CD4-positive, CD25-positive, alpha-beta regulatory T cell (primary cell): ENCODE data around the gene CHRND. TPM values are rescaled to one million over a fixed set of nuclear protein-coding genes. Genes with fewer than 3 reads are reported as not detected.

Source experiments
- ATAC-seq, 2 donors: fragments of 150-1000 bp; cut with Tn5 transposase; one replicate each; pipeline ENCODE4 v1.10.0; 2021; ENCODE audit warnings: low read depth in 2 of 2, moderate number of reproducible peaks in 2 of 2, moderate library complexity in 1 of 2
- DNase-seq, 3 donors: peaks; one replicate each; pipeline versions ENCODE4 v3.0.0 to v3.0.0-alpha.2; 2012 to 2022; ENCODE audit warnings: mixed read lengths in 1 of 3
- H3K27ac ChIP-seq: one replicate; pipeline ENCODE4 v1.7.0; 2013; ENCODE audit warnings: mild to moderate bottlenecking, low read length; ENCODE audit not compliant: insufficient read depth, poor library complexity, severe bottlenecking
- H3K27me3 ChIP-seq: one replicate; pipeline ENCODE4 v1.7.0; 2013; ENCODE audit warnings: low read length; ENCODE audit not compliant: control insufficient read depth, insufficient read depth
- H3K36me3 ChIP-seq: one replicate; pipeline ENCODE4 v1.7.0; 2013; ENCODE audit warnings: mild to moderate bottlenecking, low read length, moderate library complexity; ENCODE audit not compliant: control insufficient read depth, insufficient read depth
- H3K4me1 ChIP-seq: 2 replicates; pipeline ENCODE4 v1.7.0; 2013; ENCODE audit warnings: mild to moderate bottlenecking, low read length; ENCODE audit not compliant: insufficient read depth, control insufficient read depth, poor library complexity, severe bottlenecking
- H3K4me3 ChIP-seq: one replicate; pipeline ENCODE4 v1.7.0; 2013; ENCODE audit warnings: low read depth, mild to moderate bottlenecking, low read length, moderate library complexity
- H3K9me3 ChIP-seq, 2 experiments: 1 replicate in 1 of 2; 2 replicates in 1 of 2; pipeline ENCODE4 v1.7.0; 2013; ENCODE audit warnings: low read length in 2 of 2, mild to moderate bottlenecking in 1 of 2, moderate library complexity in 1 of 2; ENCODE audit not compliant: control insufficient read depth in 2 of 2
- H3K27ac Mint-ChIP-seq, 3 donors: one replicate each; pipeline ENCODE4 v1.8.0; 2020 to 2022; ENCODE audit warnings: mild to moderate bottlenecking in 3 of 3, mixed read lengths in 3 of 3, moderate library complexity in 2 of 3
- H3K27me3 Mint-ChIP-seq: one replicate; pipeline ENCODE4 v1.8.0; 2022; ENCODE audit warnings: mild to moderate bottlenecking, mixed read lengths
- H3K36me3 Mint-ChIP-seq: one replicate; pipeline ENCODE4 v1.8.0; 2020; ENCODE audit warnings: mixed read lengths
- H3K4me1 Mint-ChIP-seq, 4 donors: one replicate each; pipeline ENCODE4 v1.8.0; 2020 to 2022; ENCODE audit warnings: mixed read lengths in 4 of 4, mild to moderate bottlenecking in 1 of 4
- H3K4me3 Mint-ChIP-seq, 4 donors: one replicate each; pipeline ENCODE4 v1.8.0; 2020 to 2022; ENCODE audit warnings: mild to moderate bottlenecking in 4 of 4, mixed read lengths in 4 of 4, moderate library complexity in 3 of 4
- H3K9me3 Mint-ChIP-seq, 7 donors: one replicate each; pipeline ENCODE4 v1.8.0; 2020 to 2022; ENCODE audit warnings: mixed read lengths in 7 of 7, mild to moderate bottlenecking in 3 of 7, moderate library complexity in 2 of 7
- polyA plus RNA-seq, 4 donors: library from polyadenylated mRNA; unstranded; fragments of 300-500 nt; fragmentation: Illumina TruSeq; gene quantifications; one replicate each; pipeline ENCODE4 v1.2.3, GENCODE V29; 2021
- total RNA-seq: library from RNA; stranded (reverse); gene quantifications from one replicate; pipeline ENCODE4 v1.2.3, GENCODE V29; 2022

CHRND gene
- total and polyA plus RNA-seq, 5 donors from 2014 or later = not detected

DNA sequence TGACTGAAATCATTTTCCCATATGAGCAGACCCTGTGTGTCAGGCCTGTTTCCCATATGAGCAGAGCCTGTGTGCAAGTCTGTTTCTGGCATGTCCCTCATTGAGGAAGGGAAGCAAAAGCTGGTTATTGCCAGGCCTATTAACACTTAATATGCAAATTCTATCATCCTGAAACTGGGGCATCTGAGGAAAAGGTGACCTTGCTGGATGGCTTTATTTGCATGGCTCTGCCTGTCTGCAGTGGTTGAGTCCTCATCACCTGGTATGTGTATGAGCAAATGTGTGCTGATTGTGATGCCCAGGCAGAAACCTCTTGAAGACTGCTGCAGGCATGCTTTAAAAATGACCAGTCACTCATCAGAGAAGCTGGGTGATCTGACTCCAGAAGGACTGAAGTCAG is 55.8 kb downstream of the CHRND start:
- ATAC-seq (no peak), DNase-seq (no peak)
- Histone ChIP-seq H3K9me3 (no peaks in the 10 kb centered on the region), H3K4me1 (no peaks in the 10 kb centered on the region), H3K36me3 (peaks cover 53% of the 10 kb centered on the region), H3K4me3 (no peak overlapping the region), H3K27me3 (no peaks in the 10 kb centered on the region), H3K27ac (no peak overlapping the region)
- no peaks in the 10 kb centered on the region for H3K27me3 Mint-ChIP-seq
- no peaks in the 10 kb centered on the region for H3K9me3 Mint-ChIP-seq
- H3K4me1 Mint-ChIP-seq = peaks cover 0 to 11% (median 6%) of the 10 kb centered on the region in 4 donors
- no peak overlapping the region for H3K27ac Mint-ChIP-seq
- no peak overlapping the region for H3K4me3 Mint-ChIP-seq
- peaks cover 55% of the 10 kb centered on the region for H3K36me3 Mint-ChIP-seq

DNA sequence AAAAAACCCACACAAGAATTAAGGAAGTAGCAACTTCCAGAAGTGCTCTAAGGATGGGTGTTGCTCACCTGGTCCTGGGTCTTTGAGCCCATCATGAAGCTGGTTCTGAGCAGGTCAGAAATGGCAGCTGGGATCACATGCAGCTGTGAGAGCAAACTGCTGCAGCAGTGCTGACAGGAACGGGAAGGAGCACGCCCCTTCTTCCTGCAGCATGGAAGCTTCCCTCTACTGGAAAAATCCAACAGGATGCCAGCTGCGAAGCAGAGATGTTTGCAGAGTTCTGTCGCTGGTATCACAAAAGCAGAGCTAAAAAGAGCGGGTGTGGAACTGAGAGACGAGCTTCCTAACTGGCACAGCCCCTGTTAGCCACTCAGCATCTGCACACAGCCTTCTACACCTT is 58.3 kb downstream of the CHRND start:
- H3K4me1 ChIP-seq = no peaks in the 10 kb centered on the region
- no peak overlapping the region for H3K4me3 Mint-ChIP-seq
- no peaks in the 10 kb centered on the region for H3K27me3 ChIP-seq
- H3K9me3 Mint-ChIP-seq = no peaks in the 10 kb centered on the region
- H3K27ac Mint-ChIP-seq = no peak overlapping the region
- H3K9me3 ChIP-seq = no peaks in the 10 kb centered on the region
- no peaks in the 10 kb centered on the region for H3K27me3 Mint-ChIP-seq
- ATAC-seq = no peak
- no peak for DNase-seq
- H3K4me1 Mint-ChIP-seq = peaks cover 0 to 11% (median 6%) of the 10 kb centered on the region in 4 donors
- peaks cover 40% of the 10 kb centered on the region for H3K36me3 ChIP-seq
- no peak overlapping the region for H3K4me3 ChIP-seq
- H3K36me3 Mint-ChIP-seq = peaks cover 43% of the 10 kb centered on the region
- no peak overlapping the region for H3K27ac ChIP-seq

Other genes starting within 250 kb of the CHRND start
- gene ALPP, start 147.4 kb upstream of the CHRND start, total RNA-seq = not detected
- not detected for gene ALPP, start 147.4 kb upstream of the CHRND start, polyA plus RNA-seq
- gene ALPG, start 119.3 kb upstream of the CHRND start, total RNA-seq = not detected
- not detected for gene ALPG, start 119.3 kb upstream of the CHRND start, polyA plus RNA-seq
- gene ALPI, start 70.0 kb upstream of the CHRND start, total RNA-seq = not detected
- gene ALPI, start 70.0 kb upstream of the CHRND start, polyA plus RNA-seq = not detected
- not detected for gene ECEL1, start 38.3 kb upstream of the CHRND start, total RNA-seq
- not detected for gene ECEL1, start 38.3 kb upstream of the CHRND start, polyA plus RNA-seq
- not detected for gene PRSS56, start 5.8 kb upstream of the CHRND start, total RNA-seq
- not detected for gene PRSS56, start 5.8 kb upstream of the CHRND start, polyA plus RNA-seq
- not detected for gene CHRNG, start 13.5 kb downstream of the CHRND start, total RNA-seq
- under 1 TPM in 1 of 4 donors, not detected in 3; 0.07 TPM for gene CHRNG, start 13.5 kb downstream of the CHRND start, polyA plus RNA-seq
- 14.5 TPM for gene TIGD1, start 24.4 kb downstream of the CHRND start, total RNA-seq
- gene TIGD1, start 24.4 kb downstream of the CHRND start, polyA plus RNA-seq = 10 to 100 TPM; 11.2 to 15.1 (median 14.4) TPM
- gene EIF4E2, start 24.5 kb downstream of the CHRND start, total RNA-seq = 60.0 TPM
- 100 to 1,000 TPM in 2 of 4 donors, 10 to 100 TPM in 2; 80.6 to 122 (median 98.0) TPM for gene EIF4E2, start 24.5 kb downstream of the CHRND start, polyA plus RNA-seq
- 1.3 TPM for gene EFHD1, start 107.4 kb downstream of the CHRND start, total RNA-seq
- gene EFHD1, start 107.4 kb downstream of the CHRND start, polyA plus RNA-seq = 1 to 10 TPM in 2 of 4 donors, under 1 TPM in 2; 0.52 to 1.3 (median 0.98) TPM
- gene GIGYF2, start 171.2 kb downstream of the CHRND start, total RNA-seq = 75.6 TPM
- gene GIGYF2, start 171.2 kb downstream of the CHRND start, polyA plus RNA-seq = 10 to 100 TPM; 15.2 to 20.7 (median 19.2) TPM